Erythroblast (primary cell): ENCODE results near the gene FAM217B.

ENCODE experiments used
- GATA1 ChIP-seq: IDR thresholded peaks from 2 replicates; pipeline ENCODE4 v1.6.1; 2011; ENCODE audit warnings: low read depth, mild to moderate bottlenecking, control low read depth, low read length, moderate library complexity
- POLR2A ChIP-seq: IDR thresholded peaks from 2 replicates; pipeline ENCODE4 v1.6.1; 2011; ENCODE audit warnings: mild to moderate bottlenecking, low read length

DNA sequence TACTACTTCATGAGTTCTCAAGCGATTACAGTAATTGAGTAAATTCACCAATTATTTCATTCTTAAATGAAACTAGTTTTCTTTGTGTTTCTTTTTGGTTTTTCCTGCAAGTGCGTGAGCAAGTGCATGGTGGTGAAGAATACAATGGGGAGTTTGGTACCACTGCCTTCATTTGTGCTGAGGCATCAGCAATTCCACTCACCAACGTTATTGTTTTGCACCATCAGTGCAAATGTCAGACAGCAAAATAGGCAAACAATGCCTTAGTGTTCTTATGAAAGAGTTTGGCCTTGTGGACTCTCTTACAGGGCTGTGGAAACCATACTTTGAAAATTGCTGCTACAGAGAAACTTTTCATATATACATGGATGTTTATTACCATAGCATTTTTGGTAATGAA is 26.2 kb downstream of the FAM217B start:
- TF ChIP-seq POLR2A (no peak), GATA1 (no peak)
